K562 (cell line): Measurements from ENCODE around the gene C20orf96. TPM values are rescaled to one million over a fixed set of nuclear protein-coding genes. Genes with fewer than 3 reads are reported as not detected.
A peak's percentile ranks its signal among the peaks of the same experiment; 100 is the strongest.

Experiments used
- CC2D1A ChIP-seq: fragments of 450-650 bp; IDR thresholded peaks from 2 replicates; pipeline ENCODE4 v1.6.1; 2017; ENCODE audit warnings: mild to moderate bottlenecking
- FOXJ2 ChIP-seq: fragments of 200-800 bp; sonication (Bioruptor generic); IDR thresholded peaks from 2 replicates; pipeline ENCODE4 v1.6.1; 2016; ENCODE audit warnings: missing genetic modification characterization, missing compliant biosample characterization
- FOXK2 ChIP-seq, 2 experiments: fragments of 450-650 bp; IDR thresholded peaks in 1 of 2; conservative IDR thresholded peaks in 1 of 2; 2 replicates each; pipeline ENCODE4 v1.6.1; 2016; ENCODE audit warnings: low read depth in 2 of 2, mild to moderate bottlenecking in 1 of 2
- MAZ ChIP-seq, 2 experiments: fragments of 450-650 bp in 1 of 2; sonication (generic) in 1 of 2; formaldehyde crosslinking; IDR thresholded peaks in 1 of 2; conservative IDR thresholded peaks in 1 of 2; 2 replicates each; pipeline versions ENCODE4 v1.4.0 to v1.5.0; 2020; ENCODE audit warnings: mild to moderate bottlenecking in 1 of 2, missing genetic modification reagents in 1 of 2
- PHF8 ChIP-seq: fragments of 200-600 bp; sonication (generic); IDR thresholded peaks from 2 replicates; pipeline ENCODE4 v1.6.1; 2012; ENCODE audit warnings: mixed run types, mild to moderate bottlenecking, inconsistent platforms, low read length, moderate library complexity, borderline replicate concordance
- RBFOX2 ChIP-seq: fragments of 200-400 bp; formaldehyde crosslinking; IDR thresholded peaks from 2 replicates; pipeline ENCODE4 v1.6.1; 2017; ENCODE audit warnings: low read depth, mild to moderate bottlenecking, low read length, moderate library complexity
- SMARCB1 ChIP-seq: IDR thresholded peaks from 2 replicates; pipeline ENCODE4 v1.6.1; 2011; ENCODE audit warnings: improper control_type of control experiment, low read depth; ENCODE audit not compliant: insufficient read length
- SNRNP70 ChIP-seq: fragments of 200-400 bp; formaldehyde crosslinking; optimal IDR thresholded peaks from 2 replicates; pipeline ENCODE3; 2017; ENCODE audit warnings: low read depth, low read length
- YY1 ChIP-seq, 3 experiments: IDR thresholded peaks; 2 replicates each; pipeline ENCODE4 v1.6.1; 2011; ENCODE audit warnings: low read length in 2 of 3, mild to moderate bottlenecking in 2 of 3, moderate library complexity in 2 of 3, borderline replicate concordance in 1 of 3, control low read depth in 1 of 3, low read depth in 1 of 3; ENCODE audit not compliant: insufficient read depth in 3 of 3, insufficient replicate concordance in 2 of 3, control insufficient read depth in 1 of 3, insufficient read length in 1 of 3; ENCODE audit errors: extremely low read depth in 1 of 3
- ZNF253 ChIP-seq: fragments of 250-450 bp; sonication (Bioruptor Pico); conservative IDR thresholded peaks from 2 replicates; pipeline ENCODE4 v1.6.1; 2021; ENCODE audit warnings: mild to moderate bottlenecking
- ZNF766 ChIP-seq: fragments of 200-800 bp; sonication (Bioruptor generic); conservative IDR thresholded peaks from 2 replicates; pipeline ENCODE4 v1.6.1; 2016; ENCODE audit warnings: missing genetic modification characterization, missing compliant biosample characterization
- ZNF780A ChIP-seq: fragments of 250-450 bp; sonication (Bioruptor Pico); IDR thresholded peaks from 2 replicates; pipeline ENCODE4 v1.5.0; 2021; ENCODE audit warnings: mild to moderate bottlenecking
- polyA plus RNA-seq, 8 experiments: library from polyadenylated mRNA; depleted of rRNA in 4 of 8; stranded (reverse) in 5 of 8; unstranded in 3 of 8; fragments of >200 nt; fragmentation: Nextera tagmentation in 2 of 8; fragmentation: Illumina TruSeq in 1 of 8; extraction: Ambion mirVana in 2 of 8; extraction: Trizol in 1 of 8; gene quantifications; 2 replicates each; pipeline versions ENCODE4 v1.2.1 to v1.2.3, GENCODE V29; 2011 to 2014; ENCODE audit warnings: inconsistent platforms in 1 of 8, missing spikeins in 1 of 8
- total RNA-seq, 7 experiments: library from RNA; depleted of rRNA in 6 of 7; stranded (reverse); fragments of >200 nt in 6 of 7; fragmentation: Illumina TruSeq in 2 of 7; extraction: Trizol in 2 of 7; gene quantifications; 2 replicates each; pipeline versions ENCODE4 v1.2.1 to v1.2.3, GENCODE V29; 2011 to 2021; ENCODE audit warnings: low replicate concordance in 1 of 7
- TF ChIP-seq, protein P1 (sequence below): fragments of 250-450 bp; sonication (Bioruptor Pico); IDR thresholded peaks from 2 replicates; pipeline ENCODE4 v1.5.0; 2021; ENCODE audit warnings: mild to moderate bottlenecking, moderate library complexity
- TF ChIP-seq, protein P2 (sequence below): fragments of 450-650 bp; IDR thresholded peaks from 2 replicates; pipeline ENCODE4 v1.6.1; 2016; ENCODE audit warnings: low read depth

The C20orf96 gene
- total and polyA plus RNA-seq, 9 of the 15 experiments (the other 6 are each of a cell fraction or from before 2014, with no cell fraction given) = 1.7 to 11.7 (median 4.2) TPM

DNA sequence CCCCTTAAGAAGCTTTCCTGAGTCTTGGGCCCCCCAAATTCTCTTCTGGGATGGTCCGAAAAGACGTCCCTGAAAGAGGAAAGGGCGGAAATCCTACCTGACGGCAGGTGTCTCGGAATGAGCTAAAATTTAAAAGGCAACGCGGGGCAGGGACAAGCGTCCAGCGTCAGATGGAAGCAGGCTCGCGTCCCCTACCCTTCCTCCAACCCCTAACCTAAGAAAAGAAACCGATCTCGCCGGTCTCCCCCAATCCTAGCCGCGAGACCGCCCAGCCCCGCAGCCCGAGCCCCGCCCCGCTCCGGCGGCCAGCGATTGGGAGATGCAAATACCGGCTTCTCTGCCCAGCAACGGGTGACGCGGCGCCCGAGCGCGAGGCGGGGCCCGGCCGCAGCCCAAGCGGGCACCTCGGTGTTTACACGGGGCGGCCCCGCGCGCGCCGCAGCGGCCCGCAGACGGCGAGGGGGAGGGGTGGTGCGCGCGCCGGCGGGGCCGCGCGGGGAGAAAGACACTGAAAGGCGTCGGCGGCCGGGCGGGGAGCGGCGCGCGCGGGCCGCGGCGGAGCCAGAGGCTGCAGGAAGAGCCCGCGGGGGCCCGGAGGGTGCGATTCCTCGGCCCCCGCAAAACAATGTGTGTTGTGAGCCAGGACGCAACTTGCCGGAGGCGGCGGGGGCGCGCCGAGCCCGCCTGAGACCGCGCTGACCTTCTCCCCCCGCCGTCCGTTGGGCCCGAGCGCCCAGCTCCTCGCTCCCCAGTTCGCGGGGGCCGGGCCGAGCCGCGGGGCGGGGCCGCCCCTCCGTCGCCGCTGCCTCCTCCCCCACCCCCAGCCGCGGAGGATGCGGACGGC lies 34.7 kb upstream of the C20orf96 start, which contains the start of gene SOX12 (continued):
- TF ChIP-seq, protein P1, sequence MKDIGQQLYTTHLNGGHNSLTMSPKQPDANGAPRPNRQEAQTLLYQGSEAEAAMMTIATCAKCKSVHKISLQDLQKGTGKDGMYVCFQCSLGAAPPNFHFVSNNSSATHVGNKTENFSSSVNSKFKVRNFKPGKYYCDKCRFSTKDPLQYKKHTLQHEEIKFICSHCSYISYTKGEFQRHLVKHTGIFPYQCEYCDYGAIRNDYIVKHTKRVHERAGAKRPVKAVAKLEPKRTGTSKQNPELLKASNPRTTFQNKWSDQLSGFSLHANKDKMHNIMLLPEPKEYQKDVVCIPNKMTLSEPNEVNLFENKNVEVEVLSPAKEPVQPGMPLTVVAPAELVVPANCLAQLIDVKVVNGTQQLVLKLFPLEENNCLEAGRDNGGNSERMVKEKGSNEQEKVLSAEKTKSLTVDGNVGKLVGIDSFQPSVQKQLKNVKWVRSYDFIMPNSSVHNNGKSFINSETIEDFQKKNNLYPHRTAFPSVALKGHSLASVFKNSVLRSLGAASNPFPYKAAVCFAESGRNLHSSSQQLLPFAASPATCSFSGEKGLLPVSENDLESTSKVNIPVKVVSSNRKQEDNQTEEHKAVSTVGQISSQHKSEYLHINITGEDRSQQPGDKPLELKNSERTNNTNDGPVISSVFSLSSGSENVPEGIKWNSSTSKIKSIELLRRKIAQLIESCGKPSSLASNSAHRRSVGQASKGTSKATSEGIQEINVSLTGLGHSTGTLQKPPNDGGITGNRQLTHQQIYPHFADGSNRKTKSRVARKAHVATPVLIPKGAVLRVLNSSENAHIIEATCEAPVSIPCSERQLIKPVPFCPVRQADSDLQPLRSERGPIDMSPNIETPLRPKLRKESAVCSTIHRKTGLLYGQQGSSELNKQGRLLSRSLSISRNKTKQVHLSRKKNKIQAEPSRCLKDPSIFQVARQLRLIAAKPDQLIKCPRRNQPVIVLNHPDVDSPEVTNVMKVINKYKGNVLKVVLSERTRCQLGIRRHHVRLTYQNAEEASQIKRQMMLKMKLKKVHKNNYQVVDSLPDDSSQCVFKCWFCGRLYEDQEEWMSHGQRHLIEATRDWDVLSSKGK = no peak
- TF ChIP-seq MAZ (CRISPR knock-in tag; conservative IDR thresholded peaks at IDR 0.05 in 1 of 2, IDR thresholded peaks at IDR 0.05 in 1 of 2) = peak in 1 of 2 experiments; percentile 84; a peak in 2 of 4 replicates
- TF ChIP-seq FOXJ2 = 0 out of 2 replicates have a peak, but pooled peaks have one; percentile 49
- no peak for TF ChIP-seq ZNF780A
- TF ChIP-seq SMARCB1 = no peak
- TF ChIP-seq ZNF766 (CRISPR knock-in tag) = peak; percentile 82
- TF ChIP-seq, protein P2, sequence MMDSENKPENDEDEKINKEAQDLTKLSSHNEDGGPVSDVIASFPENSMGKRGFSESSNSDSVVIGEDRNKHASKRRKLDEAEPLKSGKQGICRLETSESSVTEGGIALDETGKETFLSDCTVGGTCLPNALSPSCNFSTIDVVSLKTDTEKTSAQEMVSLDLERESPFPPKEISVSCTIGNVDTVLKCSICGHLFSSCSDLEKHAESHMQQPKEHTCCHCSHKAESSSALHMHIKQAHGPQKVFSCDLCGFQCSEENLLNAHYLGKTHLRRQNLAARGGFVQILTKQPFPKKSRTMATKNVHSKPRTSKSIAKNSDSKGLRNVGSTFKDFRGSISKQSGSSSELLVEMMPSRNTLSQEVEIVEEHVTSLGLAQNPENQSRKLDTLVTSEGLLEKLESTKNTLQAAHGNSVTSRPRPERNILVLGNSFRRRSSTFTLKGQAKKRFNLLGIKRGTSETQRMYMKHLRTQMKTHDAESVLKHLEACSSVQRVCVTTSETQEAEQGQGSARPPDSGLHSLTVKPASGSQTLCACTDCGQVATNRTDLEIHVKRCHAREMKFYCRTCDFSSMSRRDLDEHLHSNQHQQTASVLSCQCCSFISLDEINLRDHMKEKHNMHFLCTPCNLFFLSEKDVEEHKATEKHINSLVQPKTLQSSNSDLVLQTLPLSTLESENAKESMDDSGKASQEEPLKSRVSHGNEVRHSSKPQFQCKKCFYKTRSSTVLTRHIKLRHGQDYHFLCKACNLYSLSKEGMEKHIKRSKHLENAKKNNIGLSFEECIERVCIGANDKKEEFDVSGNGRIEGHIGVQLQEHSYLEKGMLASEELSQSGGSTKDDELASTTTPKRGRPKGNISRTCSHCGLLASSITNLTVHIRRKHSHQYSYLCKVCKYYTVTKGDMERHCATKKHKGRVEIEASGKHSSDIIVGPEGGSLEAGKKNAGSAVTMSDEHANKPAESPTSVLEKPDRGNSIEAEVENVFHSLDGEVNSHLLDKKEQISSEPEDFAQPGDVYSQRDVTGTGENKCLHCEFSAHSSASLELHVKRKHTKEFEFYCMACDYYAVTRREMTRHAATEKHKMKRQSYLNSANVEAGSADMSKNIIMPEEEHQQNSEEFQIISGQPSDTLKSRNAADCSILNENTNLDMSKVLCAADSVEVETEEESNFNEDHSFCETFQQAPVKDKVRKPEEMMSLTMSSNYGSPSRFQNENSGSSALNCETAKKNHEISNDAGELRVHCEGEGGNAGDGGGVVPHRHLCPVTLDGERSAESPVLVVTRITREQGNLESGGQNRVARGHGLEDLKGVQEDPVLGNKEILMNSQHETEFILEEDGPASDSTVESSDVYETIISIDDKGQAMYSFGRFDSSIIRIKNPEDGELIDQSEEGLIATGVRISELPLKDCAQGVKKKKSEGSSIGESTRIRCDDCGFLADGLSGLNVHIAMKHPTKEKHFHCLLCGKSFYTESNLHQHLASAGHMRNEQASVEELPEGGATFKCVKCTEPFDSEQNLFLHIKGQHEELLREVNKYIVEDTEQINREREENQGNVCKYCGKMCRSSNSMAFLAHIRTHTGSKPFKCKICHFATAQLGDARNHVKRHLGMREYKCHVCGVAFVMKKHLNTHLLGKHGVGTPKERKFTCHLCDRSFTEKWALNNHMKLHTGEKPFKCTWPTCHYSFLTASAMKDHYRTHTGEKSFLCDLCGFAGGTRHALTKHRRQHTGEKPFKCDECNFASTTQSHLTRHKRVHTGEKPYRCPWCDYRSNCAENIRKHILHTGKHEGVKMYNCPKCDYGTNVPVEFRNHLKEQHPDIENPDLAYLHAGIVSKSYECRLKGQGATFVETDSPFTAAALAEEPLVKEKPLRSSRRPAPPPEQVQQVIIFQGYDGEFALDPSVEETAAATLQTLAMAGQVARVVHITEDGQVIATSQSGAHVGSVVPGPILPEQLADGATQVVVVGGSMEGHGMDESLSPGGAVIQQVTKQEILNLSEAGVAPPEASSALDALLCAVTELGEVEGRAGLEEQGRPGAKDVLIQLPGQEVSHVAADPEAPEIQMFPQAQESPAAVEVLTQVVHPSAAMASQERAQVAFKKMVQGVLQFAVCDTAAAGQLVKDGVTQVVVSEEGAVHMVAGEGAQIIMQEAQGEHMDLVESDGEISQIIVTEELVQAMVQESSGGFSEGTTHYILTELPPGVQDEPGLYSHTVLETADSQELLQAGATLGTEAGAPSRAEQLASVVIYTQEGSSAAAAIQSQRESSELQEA = no peak
- TF ChIP-seq PHF8 = peak; percentile 82; the same call in 1 of the 2 replicates
- no peak for TF ChIP-seq ZNF253 (CRISPR knock-in tag)
- 0 out of 4 replicates have a peak, but pooled peaks of 1 of the 2 experiments have one; percentile 34 for TF ChIP-seq FOXK2 (conservative IDR thresholded peaks at IDR 0.05 in 1 of 2, IDR thresholded peaks at IDR 0.05 in 1 of 2; ENCODE audit: low read depth in 2 of 2)
- no peak for TF ChIP-seq SNRNP70
- TF ChIP-seq YY1 (IDR thresholded peaks at IDR 0.05; ENCODE audit: borderline replicate concordance in 1 of 3, control insufficient read depth in 1 of 3, extremely low read depth in 1 of 3, insufficient read depth in 3 of 3, insufficient read length in 1 of 3, insufficient replicate concordance in 2 of 3, low read depth in 1 of 3, low read length in 2 of 3) = peak in 1 of 3 experiments; percentile 9
- TF ChIP-seq RBFOX2 = peak; percentile 76
- TF ChIP-seq CC2D1A = no peak
